Bronchial smooth muscle cell (primary cell): ENCODE results near the gene MCAT. TPM values are rescaled to one million over a fixed set of nuclear protein-coding genes. Genes with fewer than 3 reads are reported as not detected.

Experiments used
- total RNA-seq: library from RNA; depleted of rRNA; stranded (reverse); fragments of >200 nt; gene quantifications from 2 replicates; pipeline ENCODE4 v1.2.1, GENCODE V29; 2014

Gene MCAT
- total RNA-seq = 6.9 and 8.2 TPM in 2 replicates

GRCh38 chr22:43142880-43143562, at the start of gene MCAT:
Gene MCAT (minus strand): TSS chr22:43143398. CDS start chr22:43143348, 50 bp downstream.

GRCh38 chr22:43186272-43187170, 43.3 kb upstream of the MCAT start, which contains the start of gene TTLL12:
Gene TTLL12 (minus strand): TSS chr22:43187134. CDS start chr22:43187069, 65 bp downstream.

GRCh38 chr22:43151251-43152002, 8.2 kb upstream of the MCAT start, which contains the start of gene TSPO:
Gene TSPO (plus strand): TSS chr22:43151559. CDS start chr22:43159239, 7,680 bp downstream.

GRCh38 chr22:43110444-43110926, 32.7 kb downstream of the MCAT start, which contains the start of gene BIK:
Gene BIK (plus strand): TSS chr22:43110750. CDS start chr22:43124023, 13,273 bp downstream.

GRCh38 chr22:43088984-43089717, 54.0 kb downstream of the MCAT start, which contains the start of gene TTLL1:
Gene TTLL1 (minus strand): TSS chr22:43089391. CDS start chr22:43075586, 13,805 bp downstream.

Other genes with a start within 250 kb of the MCAT start
- gene PACSIN2, start 128.2 kb downstream of the MCAT start, total RNA-seq = 32.0 and 38.0 TPM in 2 replicates
- gene TTLL1, start 54.0 kb downstream of the MCAT start, total RNA-seq = 17.7 and 23.8 TPM in 2 replicates
- gene BIK, start 32.6 kb downstream of the MCAT start, total RNA-seq = not detected in 2 replicates
- 101 and 271 TPM in 2 replicates for gene TSPO, start 8.2 kb upstream of the MCAT start, total RNA-seq
- 10.9 and 11.5 TPM in 2 replicates for gene TTLL12, start 43.7 kb upstream of the MCAT start, total RNA-seq
- under 0.01 and 0.34 TPM in 2 replicates for gene SCUBE1, start 200.0 kb upstream of the MCAT start, total RNA-seq